ENCODE results near the gene OR9Q1.
A peak's percentile ranks its signal among the peaks of the same experiment; 100 is the strongest.
"Not testable (repeated sequence)": the region's sequence is repeated elsewhere in the genome, so short reads cannot be mapped to it uniquely, and the experiment has no call there.

The OR9Q1 gene, protein sequence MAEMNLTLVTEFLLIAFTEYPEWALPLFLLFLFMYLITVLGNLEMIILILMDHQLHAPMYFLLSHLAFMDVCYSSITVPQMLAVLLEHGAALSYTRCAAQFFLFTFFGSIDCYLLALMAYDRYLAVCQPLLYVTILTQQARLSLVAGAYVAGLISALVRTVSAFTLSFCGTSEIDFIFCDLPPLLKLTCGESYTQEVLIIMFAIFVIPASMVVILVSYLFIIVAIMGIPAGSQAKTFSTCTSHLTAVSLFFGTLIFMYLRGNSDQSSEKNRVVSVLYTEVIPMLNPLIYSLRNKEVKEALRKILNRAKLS

DNA sequence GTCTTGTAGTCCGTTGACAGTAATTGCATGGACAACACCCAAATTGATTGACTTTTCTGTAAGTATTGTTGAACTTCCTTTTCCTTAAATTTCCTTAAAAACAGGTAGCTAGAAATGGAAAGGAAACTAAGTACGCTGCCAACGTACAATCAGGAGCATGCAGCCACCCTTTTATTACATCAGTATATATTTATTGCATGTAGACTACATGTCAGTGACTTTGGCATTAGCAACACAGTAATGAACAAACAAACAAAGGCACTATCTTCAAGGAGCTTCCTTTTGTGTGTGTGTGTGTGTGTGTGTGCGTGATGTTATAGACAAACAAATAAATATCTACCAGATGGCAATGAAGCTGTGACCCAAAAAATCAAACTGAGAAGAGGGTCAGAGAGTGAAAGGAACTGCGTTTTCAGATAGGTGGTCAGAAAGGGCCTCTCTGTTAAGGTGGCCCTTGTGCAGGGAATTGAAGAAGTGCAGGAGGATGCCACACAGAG is at the start of gene OR9Q1:
Gene OR9Q1 (plus strand): TSS at position 447 of the 497 bp plus-strand sequence. CDS start 155,564 bp downstream, outside the sequence.
- DNase-seq = no peak

GRCh38 chr11:57974132-57974531 is 49.5 kb upstream of the OR9Q1 start:
- DNase-seq = no peak

GRCh38 chr11:57974848-57975601 is 48.7 kb upstream of the OR9Q1 start:
- DNase-seq = no peak

- no peak for DNase-seq
These were observed 46.0 kb upstream of the OR9Q1 start for GRCh38 chr11:57977709-57978108.

- DNase-seq = peak; percentile 26
These were observed 44.8 kb upstream of the OR9Q1 start for GRCh38 chr11:57978686-57979531.

DNA sequence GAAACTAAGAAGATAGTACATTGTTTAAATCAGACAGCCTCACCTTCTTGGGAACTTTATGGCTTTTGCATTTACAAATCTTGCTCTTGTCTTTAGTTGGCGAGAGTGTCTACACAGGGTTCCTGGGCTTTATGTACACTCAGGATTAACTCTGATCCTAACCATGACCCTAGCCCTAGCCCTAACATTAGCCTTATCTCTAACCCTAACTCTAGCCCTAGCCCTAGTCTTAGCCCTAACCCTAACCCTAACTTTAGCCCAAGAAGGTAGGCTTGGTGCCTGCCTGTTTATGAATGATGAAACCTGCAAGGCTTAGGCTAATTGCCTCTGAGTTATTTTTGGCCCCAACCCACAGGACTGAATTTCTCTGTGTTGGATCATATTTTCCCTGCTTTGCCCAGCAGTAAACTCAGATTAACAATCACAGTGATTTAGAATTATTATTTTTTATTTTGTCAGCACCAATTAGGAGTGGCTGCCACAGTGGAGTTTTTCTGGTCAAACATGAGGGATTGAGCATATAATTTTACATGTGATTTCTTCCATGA is 44.1 kb upstream of the OR9Q1 start:
- DNase-seq = no peak

DNA sequence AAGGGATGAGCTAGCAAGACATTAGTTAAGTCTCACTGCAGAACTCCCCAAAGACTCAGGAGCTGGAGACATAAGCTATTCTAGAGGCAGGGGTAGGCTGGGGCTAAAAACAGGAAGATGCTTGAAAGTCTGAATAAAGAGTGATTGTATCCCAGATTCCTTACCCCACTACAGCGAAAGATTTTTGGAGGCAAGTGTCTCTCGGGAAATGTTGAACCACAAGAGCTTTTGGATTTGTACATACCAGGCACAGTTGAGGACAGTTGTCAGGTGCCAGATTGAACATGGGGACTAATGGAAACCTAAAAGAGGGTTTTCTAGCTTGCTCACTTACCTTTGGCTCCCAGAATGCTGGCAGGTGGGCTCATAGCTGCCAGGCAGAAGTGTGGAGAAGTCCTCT is 43.5 kb upstream of the OR9Q1 start:
- no peak for DNase-seq

- no peak for DNase-seq
These were observed 42.1 kb upstream of the OR9Q1 start for GRCh38 chr11:57981536-57981935.

GRCh38 chr11:57982776-57983175 is 40.9 kb upstream of the OR9Q1 start:
- DNase-seq = peak; percentile 25

- no peak for DNase-seq
These were observed 40.5 kb upstream of the OR9Q1 start for GRCh38 chr11:57983191-57983590.

GRCh38 chr11:57999523-57999922 is 24.2 kb upstream of the OR9Q1 start:
- not testable (repeated sequence) for DNase-seq

DNA sequence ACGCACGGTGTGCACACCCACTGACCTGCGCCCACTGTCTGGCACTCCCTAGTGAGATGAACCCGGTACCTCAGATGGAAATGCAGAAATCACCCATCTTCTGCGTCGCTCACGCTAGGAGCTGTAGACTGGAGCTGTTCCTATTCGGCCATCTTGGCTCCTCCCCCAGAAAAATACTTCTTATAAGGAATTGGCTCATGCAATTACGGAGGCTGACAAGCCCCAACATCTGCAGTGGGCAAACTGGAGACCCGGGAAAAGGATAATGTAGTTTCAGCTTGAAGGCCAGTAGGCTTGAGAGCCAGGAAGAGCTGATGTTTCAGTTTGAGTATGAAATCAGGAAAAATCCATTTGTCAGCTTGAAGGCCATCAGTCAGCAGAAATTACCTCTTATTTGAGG is 23.7 kb upstream of the OR9Q1 start:
- DNase-seq = peak; percentile 11

DNA sequence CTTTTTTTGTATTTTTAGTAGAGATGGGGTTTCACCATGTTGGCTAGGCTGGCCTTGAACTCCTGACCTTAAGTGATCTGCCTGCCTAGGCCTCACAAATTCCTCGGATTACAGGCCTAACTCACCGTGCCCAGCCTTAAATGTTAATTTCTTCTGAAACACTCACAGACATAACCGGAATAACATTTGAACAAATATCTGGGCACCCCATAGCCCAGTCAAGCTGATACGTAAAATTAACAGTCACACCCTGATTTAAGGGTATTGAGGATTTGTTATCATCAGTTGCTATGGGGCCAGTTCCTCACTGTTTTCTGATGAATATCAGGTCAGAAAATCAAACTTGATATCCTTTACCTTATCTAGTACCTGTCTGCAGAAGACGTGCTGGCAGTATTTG is 23.0 kb upstream of the OR9Q1 start:
- no peak for DNase-seq

DNA sequence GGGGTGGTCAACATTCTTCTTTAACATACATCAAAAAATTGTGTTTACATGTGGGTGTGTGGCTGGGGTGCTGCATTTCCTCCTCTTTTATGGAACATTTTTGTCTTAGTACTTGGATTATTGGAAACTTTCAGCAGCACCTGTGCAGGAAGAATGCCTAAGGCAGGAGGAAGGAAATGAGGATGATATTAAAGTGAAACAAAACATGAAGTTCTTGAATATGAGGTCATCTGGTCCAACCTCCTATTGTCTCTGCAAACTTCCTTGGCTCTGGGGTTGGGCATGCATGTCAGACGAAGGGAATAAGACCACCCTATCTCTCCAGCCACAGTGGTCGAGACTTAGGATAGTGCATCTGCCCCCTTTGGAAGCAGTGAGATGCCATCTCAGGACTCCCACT is 20.6 kb upstream of the OR9Q1 start:
- DNase-seq = no peak

GRCh38 chr11:58003591-58003990 is 20.1 kb upstream of the OR9Q1 start:
- DNase-seq = no peak

DNA sequence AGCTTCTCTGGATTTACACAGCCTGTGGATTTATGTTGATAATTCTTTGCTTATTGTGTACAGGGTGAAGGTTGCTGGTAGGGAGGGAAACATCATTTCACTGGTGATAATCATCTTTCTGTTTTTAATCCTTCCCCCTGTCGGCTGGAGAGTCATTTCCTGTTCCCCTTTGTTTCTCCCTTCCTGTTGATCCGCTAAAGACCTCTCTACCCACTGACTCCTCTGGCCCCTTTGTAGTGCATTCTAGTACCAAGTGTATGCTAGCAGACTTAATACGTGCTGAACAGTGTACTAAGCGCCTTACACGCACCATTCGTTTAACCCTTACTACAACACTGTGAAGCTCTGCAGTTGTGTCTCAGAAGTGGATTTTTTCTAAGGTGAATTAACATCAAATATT is 19.0 kb upstream of the OR9Q1 start:
- no peak for DNase-seq

DNA sequence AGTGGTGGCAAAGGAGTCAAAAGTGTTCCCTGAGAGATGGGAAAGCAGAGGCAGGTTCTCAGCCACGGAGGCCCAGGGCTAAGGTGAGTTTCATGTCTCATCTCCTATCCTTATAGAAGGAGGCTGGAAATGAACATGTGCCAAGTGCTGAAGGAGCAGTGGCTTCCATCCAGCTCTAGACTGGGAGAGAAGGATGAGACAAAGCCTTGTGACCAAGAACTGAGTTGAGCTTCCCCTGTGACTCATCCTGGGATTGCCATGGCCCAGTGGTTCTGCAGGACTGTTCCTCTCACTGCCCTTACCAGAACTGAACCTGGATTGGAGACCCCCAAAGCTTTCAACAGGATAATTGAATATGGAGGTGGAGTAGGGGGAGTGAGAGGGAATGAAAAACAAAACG is 16.7 kb upstream of the OR9Q1 start:
- DNase-seq = no peak

GRCh38 chr11:58011771-58012170 is 11.9 kb upstream of the OR9Q1 start:
- no peak for DNase-seq

GRCh38 chr11:58024601-58025091 is 965 bp downstream of the OR9Q1 start:
- DNase-seq = no peak

- no peak for DNase-seq
These were observed 3.7 kb downstream of the OR9Q1 start for GRCh38 chr11:58027341-58027740.

DNA sequence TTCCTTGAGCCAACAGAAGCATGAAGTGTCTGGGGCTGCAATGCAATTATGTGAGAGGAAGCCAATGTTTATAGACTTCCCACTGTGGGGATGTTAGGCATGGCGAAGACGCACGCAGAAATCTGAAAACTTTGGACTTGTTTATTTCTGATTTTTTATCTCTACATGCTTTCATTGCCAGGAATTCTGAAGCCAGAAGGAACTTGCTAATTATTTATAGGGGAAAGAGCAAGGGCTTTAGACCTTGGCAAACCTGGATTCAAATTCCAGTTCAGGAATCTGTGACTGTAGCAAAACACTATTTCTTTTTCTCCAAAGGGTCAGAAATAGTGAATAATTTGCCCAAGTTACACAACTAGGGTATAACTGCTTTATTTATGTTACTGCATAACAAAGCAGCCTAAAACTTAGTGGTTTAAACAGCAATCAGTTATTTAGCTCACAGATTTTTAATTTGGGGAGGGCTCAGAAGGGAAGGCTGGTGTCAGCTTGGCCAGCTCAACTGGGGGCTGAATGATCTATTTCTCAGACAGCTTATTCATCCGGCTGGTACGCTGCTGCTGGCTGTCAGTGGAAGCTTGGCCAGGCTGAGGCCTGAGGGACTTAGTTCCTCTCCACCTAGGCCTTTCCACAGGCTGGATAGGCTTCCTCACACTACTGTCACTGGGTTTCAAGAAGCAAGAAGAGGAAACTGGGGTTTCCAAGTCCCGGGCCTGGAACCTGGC is 5.2 kb downstream of the OR9Q1 start:
- DNase-seq = no peak

GRCh38 chr11:58030653-58031052 is 7.0 kb downstream of the OR9Q1 start, which contains the start of gene OR6Q1:
OR6Q1 (plus strand) TSS chr11:58030953; CDS start chr11:58030953, 0 bp downstream.
- no peak for DNase-seq
